Stimulated activated effector memory CD8-positive, alpha-beta T cell treated with anti-CD3 and anti-CD28 coated beads, Interleukin-12 subunit alpha, Interleukin-12 subunit beta, amount 100 ng/mL, for 72 hours (primary cell): ENCODE data around the gene DNAJB12.
A peak's percentile ranks its signal among the peaks of the same experiment; 100 is the strongest.

Source experiments
- ATAC-seq: fragments of 150-1000 bp; cut with Tn5 transposase; 2 replicates; pipeline ENCODE4 v1.10.0; 2021
- DNase-seq, 2 donors: peaks; one replicate each; pipeline ENCODE4 v3.0.0; 2021 to 2022; ENCODE audit warnings: low spot score in 2 of 2
- H3K27ac Mint-ChIP-seq: one replicate; pipeline ENCODE4 v1.8.0; 2022; ENCODE audit warnings: mild to moderate bottlenecking, mixed read lengths
- H3K36me3 Mint-ChIP-seq: one replicate; pipeline ENCODE4 v1.8.0; 2022; ENCODE audit warnings: mild to moderate bottlenecking, mixed read lengths
- H3K4me1 Mint-ChIP-seq: one replicate; pipeline ENCODE4 v1.8.0; 2022; ENCODE audit warnings: mixed read lengths
- H3K4me3 Mint-ChIP-seq: one replicate; pipeline ENCODE4 v1.8.0; 2022; ENCODE audit warnings: mild to moderate bottlenecking, mixed read lengths
- H3K9me3 Mint-ChIP-seq: one replicate; pipeline ENCODE4 v1.8.0; 2022; ENCODE audit warnings: mixed read lengths

DNAJB12 gene

DNA sequence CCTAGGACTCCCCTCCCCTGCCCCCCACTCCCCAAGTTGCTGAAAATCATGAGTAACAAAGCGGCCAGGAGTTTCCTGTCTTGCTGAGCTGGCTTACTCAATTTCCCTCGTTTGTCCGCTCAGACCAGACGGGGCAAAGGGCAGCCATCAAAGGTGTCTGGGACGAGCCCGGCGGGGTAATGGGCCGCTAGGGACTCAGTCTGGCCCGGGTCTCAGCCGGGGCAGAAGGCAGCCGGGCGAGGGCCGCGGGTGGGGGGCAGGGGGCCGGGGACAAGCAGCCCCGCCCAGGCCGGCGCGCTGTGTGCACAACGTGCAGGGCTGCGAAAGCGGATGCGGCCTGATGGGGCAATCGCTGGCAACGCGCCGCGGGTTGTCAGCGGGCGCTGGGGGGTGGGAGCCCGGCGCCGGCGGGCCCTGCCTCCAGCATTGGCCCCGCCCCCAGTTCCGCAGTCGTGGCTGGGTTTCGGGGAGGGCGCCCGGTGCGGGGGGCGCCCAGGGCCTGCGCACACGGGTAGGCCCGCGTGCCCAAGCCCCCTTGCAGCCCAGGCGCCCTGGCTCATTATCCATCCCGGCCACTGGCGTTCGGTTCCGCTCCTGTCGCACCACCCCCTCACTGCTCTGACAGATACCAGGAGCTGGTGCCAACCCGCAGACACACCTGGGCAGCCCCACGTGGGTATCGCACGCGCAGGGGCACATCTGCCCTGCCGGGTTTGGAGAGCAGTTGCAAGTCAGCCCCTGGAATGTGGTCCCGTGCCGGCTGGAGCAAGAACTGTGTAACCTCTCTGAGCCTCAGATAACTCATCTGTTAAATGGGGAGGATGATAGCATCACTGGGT is 35.1 kb downstream of the DNAJB12 start:
- ATAC-seq: peak; percentile 84
- DNase-seq: peak; percentile 77 to 92
- H3K4me3 Mint-ChIP-seq: peak overlapping the region; percentile 75
- peaks cover 77% of the 10 kb centered on the region for H3K4me1 Mint-ChIP-seq
- peaks cover 16% of the 10 kb centered on the region for H3K36me3 Mint-ChIP-seq
- H3K27ac Mint-ChIP-seq: peak overlapping the region; percentile 96
- H3K9me3 Mint-ChIP-seq: no peaks in the 10 kb centered on the region

DNA sequence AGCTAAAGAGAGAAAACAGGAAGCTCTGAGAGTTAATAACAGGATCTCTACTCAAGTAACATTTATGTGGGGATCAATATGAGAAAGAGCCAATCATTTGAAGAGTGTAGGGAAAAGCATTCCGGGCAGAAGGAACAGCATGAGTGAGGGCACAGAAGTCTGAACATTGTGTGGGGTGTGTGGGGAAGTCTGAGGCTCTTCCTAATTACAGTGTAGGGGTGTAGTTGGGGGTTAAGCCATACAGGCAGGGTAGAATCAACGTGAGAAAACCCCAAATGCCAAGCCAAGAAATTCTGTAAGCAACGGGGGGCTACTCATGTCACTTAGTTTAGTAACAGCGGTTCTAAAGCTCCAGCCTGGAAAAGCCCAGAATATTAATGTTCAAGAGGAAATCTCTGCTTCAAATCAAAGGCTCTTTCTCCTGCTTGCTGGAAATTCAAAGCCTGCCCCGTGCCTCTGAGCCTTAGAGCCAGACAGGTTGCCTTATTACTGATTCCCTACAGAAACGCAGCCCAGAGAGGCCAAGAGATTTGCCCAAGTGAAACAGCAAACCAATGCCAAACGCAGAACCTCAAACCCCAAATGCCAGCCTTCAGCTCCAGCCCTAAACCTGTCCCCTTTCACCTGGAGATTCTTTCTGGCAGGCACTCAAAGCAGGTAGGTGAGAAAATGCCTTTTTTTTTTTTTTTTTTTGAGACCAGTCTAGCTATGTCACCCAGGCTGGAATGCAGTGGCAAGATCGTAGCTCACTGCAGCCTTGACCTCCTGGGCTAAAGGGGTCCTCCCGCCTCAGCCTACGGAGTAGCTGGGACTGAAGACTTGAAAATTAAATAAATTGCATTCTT is 36.1 kb downstream of the DNAJB12 start:
- Mint-ChIP-seq H3K36me3 (peaks cover 16% of the 10 kb centered on the region), H3K4me3 (peak overlapping the region; percentile 75), H3K9me3 (no peaks in the 10 kb centered on the region), H3K27ac (peak overlapping the region; percentile 96), H3K4me1 (peaks cover 68% of the 10 kb centered on the region)
- no peak for ATAC-seq
- DNase-seq: no peak

DNA sequence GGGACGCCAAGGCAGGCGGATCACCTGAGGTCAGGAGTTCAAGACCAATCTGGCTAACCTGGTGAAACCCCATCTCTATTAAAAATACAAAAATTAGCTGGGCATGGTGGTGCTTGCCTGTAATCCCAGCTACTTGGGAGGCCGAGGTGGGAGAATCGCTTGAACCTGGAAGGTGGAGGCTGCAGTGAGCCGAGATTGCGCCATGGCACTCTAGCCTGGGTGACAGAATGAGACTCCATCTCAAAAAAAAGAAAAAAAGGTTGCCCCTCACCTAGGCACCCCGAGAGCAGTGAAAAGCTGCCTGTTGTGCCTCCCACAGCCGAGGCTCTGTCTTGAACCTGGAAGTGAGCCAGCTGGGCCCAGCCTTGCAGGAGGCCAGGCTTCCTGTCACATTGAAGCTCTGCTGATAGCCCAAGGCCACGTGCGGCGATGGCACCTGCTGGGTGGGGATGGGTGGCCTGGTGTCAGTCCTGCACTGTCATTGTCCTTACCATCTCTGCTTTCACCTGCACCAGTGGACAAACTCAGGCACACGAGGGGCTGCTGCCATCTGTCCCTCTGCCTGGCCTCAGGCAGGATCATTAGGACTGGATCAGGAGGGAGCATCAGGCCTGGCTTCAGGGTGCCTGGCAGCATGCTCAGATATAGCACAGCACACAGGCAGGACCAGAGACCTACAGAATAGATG is 37.8 kb downstream of the DNAJB12 start:
- ATAC-seq: no peak
- Mint-ChIP-seq H3K4me1 (peaks cover 56% of the 10 kb centered on the region), H3K27ac (peak overlapping the region; percentile 83), H3K36me3 (peaks cover 16% of the 10 kb centered on the region), H3K9me3 (no peaks in the 10 kb centered on the region), H3K4me3 (peak overlapping the region; percentile 75)
- DNase-seq: no peak

DNA sequence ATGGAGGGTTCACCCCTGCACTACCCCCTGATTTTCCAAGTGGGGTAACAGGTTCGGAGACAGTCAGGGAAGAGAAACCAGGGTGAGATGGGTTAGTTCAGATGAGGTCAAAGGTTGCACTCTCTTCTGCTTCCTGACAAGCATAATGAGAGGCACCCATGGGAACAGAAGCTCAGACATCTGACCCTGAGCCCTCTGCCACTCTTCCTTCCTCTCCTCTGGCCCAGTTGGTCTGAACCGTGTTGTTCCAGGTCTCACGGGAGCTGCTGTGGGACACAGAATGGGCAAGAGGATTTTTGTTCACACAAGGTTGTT is 38.4 kb downstream of the DNAJB12 start:
- Mint-ChIP-seq H3K9me3 (no peaks in the 10 kb centered on the region), H3K27ac (peak overlapping the region; percentile 83), H3K4me3 (no peak overlapping the region), H3K36me3 (peaks cover 16% of the 10 kb centered on the region), H3K4me1 (peaks cover 58% of the 10 kb centered on the region)
- ATAC-seq: no peak
- DNase-seq: no peak

DNA sequence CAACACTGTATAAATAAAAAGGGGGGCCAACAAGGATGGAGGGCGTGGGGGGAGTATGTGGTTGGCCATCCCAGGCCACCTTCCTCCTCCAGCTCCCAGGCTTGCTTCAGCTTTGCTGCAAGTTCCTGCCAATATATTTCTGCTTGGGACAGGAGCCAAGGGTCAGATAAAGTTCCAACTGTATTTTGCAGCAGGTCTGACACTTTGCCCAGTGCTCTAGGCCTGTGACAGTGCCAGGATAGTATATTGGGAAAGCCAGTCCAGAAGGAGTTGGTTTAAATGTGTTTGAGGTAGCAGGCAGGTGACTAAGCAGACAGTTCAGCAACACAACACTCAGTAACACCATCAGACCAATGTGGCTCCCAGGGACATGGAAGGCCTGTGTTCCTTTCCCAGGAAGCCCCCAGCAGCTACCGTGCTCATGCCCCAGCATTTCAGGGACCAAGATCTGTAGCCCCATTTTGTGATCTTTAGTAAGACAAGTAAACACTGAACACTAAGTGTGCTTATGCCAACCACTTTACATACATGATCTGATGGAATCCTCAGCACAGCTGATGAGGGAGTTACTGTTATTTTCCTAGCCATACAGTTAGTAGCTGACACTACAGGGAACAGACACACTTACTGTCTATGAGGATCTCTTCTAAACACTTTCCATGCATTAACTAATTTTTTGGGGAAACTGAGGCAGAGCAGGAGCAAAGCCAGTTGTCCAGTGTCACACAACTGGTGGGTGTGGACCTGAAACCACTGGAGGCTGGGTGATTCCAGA is 38.9 kb downstream of the DNAJB12 start:
- ATAC-seq (no peak), DNase-seq (no peak)
- Mint-ChIP-seq H3K4me3 (no peak overlapping the region), H3K36me3 (peaks cover 16% of the 10 kb centered on the region), H3K9me3 (no peaks in the 10 kb centered on the region), H3K4me1 (peaks cover 55% of the 10 kb centered on the region), H3K27ac (peak overlapping the region; percentile 83)

DNA sequence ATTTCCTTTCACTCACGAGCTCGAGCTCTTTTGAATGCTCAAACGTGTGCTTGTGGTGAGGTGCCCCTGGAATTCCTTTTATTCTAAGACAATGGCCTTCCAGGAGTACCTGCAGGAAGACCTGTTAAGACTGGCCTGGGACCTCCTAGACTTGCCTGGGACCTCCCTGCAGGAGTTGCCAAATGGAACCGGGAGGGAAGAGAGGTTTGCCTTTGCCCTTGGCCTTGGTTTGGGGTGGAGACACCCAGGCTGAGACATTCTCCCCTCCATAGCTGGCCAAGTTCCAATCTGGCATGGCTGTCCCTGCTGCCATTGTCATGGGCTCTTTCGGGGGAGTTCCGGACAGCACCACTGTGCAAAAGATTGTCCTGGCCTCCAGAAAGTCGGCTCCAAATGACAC is 39.7 kb downstream of the DNAJB12 start:
- DNase-seq (no peak), ATAC-seq (no peak)
- Mint-ChIP-seq H3K27ac (peak overlapping the region; percentile 83), H3K4me1 (peaks cover 55% of the 10 kb centered on the region), H3K9me3 (no peaks in the 10 kb centered on the region), H3K4me3 (no peak overlapping the region), H3K36me3 (peaks cover 9% of the 10 kb centered on the region)

DNA sequence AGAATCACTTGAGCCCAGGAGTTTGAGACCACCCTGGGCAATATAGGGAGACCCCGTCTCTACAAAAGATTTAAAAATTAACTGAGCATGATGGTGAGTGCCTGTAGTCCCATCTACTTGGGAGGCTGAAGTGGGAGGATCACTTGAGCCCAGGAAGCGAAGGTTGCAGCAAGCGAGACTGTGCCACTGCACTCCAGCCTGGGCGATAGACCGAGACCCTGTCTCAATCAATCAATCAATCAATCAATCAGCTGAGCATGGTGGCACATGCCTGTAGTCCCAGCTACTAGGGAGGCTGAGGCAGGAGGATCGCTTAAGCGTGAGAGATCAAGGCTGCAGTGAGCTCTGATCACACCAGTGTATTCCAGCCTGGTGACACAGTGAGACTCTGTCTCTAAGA is 40.5 kb downstream of the DNAJB12 start:
- Mint-ChIP-seq H3K36me3 (peaks cover 12% of the 10 kb centered on the region), H3K4me1 (peaks cover 59% of the 10 kb centered on the region), H3K4me3 (no peak overlapping the region), H3K27ac (no peak overlapping the region), H3K9me3 (no peaks in the 10 kb centered on the region)
- ATAC-seq: no peak
- DNase-seq: no peak

DNA sequence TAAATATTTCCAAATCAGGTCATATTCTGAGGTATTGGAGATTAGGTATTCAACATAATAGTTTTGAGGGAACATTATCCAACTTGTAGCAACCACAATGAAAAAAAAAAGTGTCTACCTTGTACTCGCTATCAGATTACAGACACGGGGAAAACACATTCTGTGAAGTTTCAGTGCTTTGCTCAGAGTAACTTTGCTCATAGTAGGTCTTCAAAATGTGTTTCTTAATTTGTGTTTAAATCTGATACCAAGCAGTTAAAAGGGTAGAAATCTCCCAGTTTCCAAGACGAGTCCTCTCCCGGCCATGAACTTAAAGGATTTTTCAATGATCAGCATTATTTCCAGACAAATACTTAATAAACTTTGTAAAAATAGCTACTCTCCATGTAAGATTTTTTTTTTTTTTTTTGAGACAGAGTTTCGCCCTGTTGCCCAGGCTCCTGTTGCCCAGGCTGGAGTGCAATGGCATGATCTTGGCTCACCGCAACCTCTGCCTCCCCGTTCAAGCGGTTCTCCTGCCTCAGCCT is 41.8 kb downstream of the DNAJB12 start:
- peaks cover 59% of the 10 kb centered on the region for H3K4me1 Mint-ChIP-seq
- ATAC-seq: no peak
- no peak for DNase-seq
- H3K27ac Mint-ChIP-seq: no peak overlapping the region
- H3K4me3 Mint-ChIP-seq: no peak overlapping the region
- peaks cover 12% of the 10 kb centered on the region for H3K36me3 Mint-ChIP-seq
- no peaks in the 10 kb centered on the region for H3K9me3 Mint-ChIP-seq

DNA sequence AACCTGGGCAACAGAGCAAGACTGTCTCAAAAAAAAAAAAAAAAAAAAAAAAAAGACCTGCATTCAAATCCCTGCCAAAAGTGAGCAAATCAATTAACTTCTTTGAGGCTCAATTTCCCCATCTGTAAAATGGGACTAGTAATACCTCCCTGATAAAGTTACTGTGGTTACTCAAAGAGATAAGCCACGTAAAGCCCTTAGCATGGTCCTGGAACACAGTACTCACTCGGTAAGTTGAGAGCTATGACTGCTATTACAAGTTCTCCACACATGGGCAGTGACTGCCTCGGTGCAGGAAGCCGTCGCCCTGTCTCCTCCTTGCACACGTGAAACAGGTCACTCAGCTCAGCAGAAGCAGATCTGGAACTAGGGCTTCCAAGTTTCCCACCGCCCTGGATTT is 43.1 kb downstream of the DNAJB12 start:
- Mint-ChIP-seq H3K36me3 (peaks cover 8% of the 10 kb centered on the region), H3K4me3 (no peak overlapping the region), H3K4me1 (peaks cover 51% of the 10 kb centered on the region), H3K9me3 (no peaks in the 10 kb centered on the region), H3K27ac (no peak overlapping the region)
- ATAC-seq: peak; percentile 88
- no peak for DNase-seq

DNA sequence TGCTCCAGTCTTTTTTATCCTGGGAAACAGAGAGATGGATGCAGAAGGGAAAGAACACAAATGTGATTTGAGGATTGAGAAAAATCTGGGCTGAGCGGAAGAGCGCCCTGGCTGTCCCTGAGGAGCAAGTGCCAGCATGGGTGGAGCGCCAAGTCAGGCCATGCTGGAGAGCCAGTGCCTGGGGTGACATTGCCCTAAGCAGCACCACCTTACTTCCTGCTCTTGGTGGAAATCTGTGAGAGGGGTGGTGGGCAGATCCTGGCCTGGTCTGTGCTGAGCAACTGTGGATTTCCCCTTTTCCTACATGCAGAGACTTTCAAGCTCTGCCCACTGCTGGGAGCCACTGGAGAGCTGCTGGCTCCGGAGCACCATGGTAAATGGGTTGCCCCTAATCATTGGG is 44.1 kb downstream of the DNAJB12 start:
- Mint-ChIP-seq H3K27ac (peak overlapping the region; percentile 88), H3K4me1 (peaks cover 49% of the 10 kb centered on the region), H3K36me3 (peaks cover 11% of the 10 kb centered on the region), H3K4me3 (no peak overlapping the region), H3K9me3 (no peaks in the 10 kb centered on the region)
- DNase-seq: no peak
- ATAC-seq: no peak

DNA sequence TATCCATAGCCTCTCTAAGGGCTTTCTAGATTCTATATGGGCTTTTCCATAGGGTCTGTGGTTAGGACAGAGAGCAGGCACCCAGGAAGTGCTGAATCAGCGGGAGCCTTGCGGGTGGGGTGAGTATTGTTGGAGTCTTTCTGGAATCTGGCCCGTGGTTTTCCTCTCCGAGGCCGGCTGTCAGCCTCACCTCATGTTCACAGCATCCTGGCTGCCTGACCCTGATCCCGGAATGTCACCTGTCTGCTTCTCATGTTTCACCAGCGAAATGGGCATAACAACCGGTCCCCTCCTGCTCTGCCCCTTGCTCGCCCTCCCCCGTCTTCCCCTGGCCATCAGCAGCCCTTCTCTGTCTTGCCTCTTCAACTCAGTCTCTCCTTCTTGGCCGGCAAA is 44.5 kb downstream of the DNAJB12 start:
- no peak for DNase-seq
- H3K4me3 Mint-ChIP-seq: no peak overlapping the region
- peaks cover 12% of the 10 kb centered on the region for H3K36me3 Mint-ChIP-seq
- no peaks in the 10 kb centered on the region for H3K9me3 Mint-ChIP-seq
- no peak for ATAC-seq
- peak overlapping the region; percentile 88 for H3K27ac Mint-ChIP-seq
- H3K4me1 Mint-ChIP-seq: peaks cover 49% of the 10 kb centered on the region

DNA sequence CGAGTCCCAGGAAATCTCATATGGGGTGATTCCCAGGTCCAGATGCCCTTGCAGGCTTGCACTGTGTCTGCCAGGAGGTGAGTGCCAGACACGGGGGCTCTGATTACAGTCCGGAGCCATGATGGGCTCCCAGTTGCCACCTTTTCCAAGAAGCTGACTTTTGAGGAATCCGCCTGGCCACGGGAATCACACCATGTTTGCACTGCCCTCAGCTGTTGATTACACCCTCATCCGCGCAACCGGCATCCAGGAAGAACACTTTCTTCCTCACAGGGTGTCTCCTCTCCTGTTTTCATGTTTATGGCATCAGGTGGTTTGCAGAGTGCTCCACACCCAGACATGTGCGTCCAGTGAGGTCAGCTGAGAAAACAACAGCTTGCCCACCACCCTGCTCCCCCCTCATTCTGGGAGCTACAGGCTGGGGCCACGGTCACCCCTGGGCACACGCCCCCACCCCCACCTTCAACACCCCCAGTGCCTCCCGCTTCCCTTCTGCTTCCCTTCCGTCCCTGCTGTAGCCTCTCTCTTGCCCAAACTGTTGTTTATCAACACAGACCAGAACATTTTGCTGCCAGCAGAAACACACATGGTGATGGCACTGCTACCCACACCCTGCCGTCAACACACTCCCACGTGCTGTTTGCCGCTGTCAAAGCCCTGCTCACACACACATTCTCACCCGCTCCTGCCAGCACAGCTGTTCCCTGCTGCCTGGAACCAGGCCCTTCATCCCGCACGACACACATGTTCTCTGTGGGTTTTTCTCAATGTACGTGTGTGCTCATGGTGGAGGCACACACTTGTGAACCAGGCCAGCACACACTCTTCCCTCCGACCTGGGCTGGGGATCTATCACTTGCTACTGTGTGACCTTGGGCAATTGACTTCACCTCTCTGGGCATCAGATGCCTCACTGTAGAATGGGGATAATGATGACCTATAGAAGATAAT is 45.2 kb downstream of the DNAJB12 start:
- no peak overlapping the region for H3K4me3 Mint-ChIP-seq
- ATAC-seq: no peak
- H3K4me1 Mint-ChIP-seq: peaks cover 52% of the 10 kb centered on the region
- no peaks in the 10 kb centered on the region for H3K9me3 Mint-ChIP-seq
- peaks cover 12% of the 10 kb centered on the region for H3K36me3 Mint-ChIP-seq
- peak overlapping the region; percentile 88 for H3K27ac Mint-ChIP-seq
- no peak for DNase-seq

DNA sequence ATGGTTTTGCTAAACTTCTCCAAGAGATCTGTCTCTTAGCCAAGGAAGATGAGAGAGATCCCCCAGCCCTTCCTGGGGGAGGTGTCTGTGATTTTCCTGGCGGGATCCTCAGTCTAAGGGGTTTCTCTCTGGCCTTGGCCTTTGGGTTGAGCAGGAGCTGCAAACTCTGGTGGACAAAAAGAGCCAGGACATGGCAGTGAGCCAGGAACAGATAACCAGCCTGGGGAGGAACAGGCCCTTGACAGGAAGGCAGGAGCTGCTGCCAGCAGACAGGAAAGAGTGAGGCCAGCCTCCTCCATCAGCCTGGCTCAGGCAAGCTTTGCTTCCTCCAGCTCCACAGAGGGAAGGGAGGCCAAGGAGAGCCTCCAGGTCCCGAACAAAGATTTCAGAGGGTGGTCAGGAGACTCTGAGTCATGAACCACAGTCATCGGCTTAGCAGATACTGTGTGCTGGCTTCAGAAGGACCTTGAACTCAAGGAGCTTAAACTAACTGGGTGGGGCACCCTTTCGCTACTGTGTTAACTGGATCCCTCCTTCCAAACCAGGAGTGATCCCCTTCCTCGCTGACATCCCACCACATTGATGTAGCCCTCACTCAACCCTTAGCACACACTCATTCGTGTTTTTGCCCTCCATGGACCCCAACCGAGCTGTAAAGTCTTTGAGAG is 46.3 kb downstream of the DNAJB12 start:
- no peak overlapping the region for H3K4me3 Mint-ChIP-seq
- no peaks in the 10 kb centered on the region for H3K9me3 Mint-ChIP-seq
- H3K36me3 Mint-ChIP-seq: peaks cover 12% of the 10 kb centered on the region
- H3K27ac Mint-ChIP-seq: peak overlapping the region; percentile 90
- ATAC-seq: peak; percentile 51
- peaks cover 60% of the 10 kb centered on the region for H3K4me1 Mint-ChIP-seq
- no peak for DNase-seq
